HPDE6-E6E7 (cell line): Measurements from ENCODE around the gene TLR3.

Experiments used
- DNase-seq: peaks from one replicate; pipeline ENCODE4 v3.0.0; 2011; ENCODE audit warnings: missing footprints; ENCODE audit errors: extremely low spot score

Gene TLR3

GRCh38 chr4:186104890-186105646, 36.1 kb downstream of the TLR3 start:
- DNase-seq: no peak

DNA sequence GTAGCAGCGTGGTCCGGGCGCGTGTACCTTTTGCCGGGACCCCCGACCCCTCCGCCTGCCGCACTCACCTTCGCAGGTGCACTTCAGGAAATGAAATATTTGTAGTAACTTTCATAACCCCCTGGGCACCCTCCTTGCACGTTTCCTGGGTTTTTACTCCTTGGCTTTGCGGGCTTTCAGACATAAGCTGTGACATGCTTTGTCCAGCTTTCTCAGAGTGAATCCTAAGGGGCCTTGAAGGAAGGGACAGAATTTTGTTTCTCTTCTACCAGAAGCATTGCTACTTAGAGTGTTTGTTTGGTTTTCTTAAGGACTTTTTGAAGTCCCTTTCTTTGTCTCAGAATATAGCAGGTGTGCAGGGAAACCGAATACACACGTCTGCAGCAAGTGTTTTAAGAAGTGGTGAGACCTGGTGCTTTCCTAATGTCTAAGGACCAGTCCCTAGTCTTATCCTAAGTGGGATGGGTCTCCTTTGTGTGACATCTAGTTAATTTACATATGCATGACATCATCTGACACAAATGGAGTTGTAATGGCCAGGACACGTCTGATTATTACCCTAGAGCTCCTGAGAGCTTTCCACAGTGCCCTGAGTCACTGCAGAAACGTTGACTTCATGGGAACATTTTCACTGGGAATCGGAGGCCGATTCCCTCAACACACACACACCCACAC, 36.8 kb downstream of the TLR3 start:
- no peak for DNase-seq

GRCh38 chr4:186107947-186108346, 39.0 kb downstream of the TLR3 start:
- DNase-seq: no peak

- no peak for DNase-seq
Measured at GRCh38 chr4:186108391-186108790, 39.4 kb downstream of the TLR3 start.

DNA sequence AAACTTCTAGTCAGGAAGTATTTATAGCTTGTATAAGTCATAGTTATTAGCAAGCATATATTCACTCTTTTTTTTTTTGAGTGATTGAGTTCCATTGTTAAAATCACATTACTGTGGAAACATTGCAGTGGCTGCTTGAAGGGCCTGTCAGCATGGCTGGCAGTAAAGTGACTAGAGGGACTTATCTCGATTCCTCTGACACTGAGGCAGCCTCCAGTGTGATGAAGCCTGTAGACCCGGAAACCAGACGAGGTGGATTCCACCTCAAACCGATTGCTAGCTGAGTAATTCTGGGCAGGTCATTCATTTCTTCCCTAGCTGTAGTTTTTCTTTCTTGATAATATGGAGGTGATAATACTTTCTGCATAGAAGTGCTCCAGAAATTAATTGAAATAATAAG, 40.3 kb downstream of the TLR3 start:
- DNase-seq: no peak

- no peak for DNase-seq
Measured at GRCh38 chr4:186116697-186117096, 47.7 kb downstream of the TLR3 start.

DNA sequence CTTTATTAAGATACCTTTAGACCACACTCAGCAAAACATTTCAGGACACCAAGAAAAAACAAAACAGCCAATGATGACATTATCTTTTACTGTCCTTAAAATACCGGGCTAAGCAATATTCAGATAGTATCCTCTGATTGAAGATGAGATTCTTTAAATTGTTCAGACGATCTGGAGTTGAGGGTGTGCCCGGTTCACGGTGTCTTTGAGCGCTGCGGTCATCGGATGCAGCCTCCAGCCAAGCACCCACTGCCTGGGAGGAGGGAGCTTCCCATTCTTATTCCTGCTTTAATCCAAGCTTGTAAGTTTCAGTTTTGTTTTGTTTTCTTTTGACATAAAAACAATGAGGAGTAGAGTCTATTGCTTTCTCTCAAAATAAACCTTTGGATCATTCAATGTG, 49.6 kb downstream of the TLR3 start:
- DNase-seq: no peak

GRCh38 chr4:186121057-186121456, 52.1 kb downstream of the TLR3 start:
- no peak for DNase-seq

- no peak for DNase-seq
Measured at GRCh38 chr4:186128842-186129241, 59.9 kb downstream of the TLR3 start.

DNA sequence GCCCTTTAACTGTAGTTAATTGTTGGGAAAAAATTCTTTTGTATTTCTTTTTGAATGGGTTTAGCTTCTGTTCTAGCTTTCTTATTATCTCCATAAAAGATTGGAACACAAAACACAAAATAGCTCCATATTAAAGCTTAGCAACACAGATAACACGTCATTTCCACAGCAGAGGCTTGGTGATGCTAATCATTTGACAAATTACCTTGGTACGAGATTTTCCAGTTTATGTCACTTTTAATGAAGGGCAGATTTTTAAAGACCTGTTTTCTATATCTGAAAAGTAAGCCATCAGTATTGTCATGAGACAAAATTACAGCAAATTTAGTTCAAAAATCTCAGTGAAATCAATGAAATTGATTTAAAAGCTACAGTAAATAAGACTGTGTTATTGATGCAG, 63.0 kb downstream of the TLR3 start:
- no peak for DNase-seq

DNA sequence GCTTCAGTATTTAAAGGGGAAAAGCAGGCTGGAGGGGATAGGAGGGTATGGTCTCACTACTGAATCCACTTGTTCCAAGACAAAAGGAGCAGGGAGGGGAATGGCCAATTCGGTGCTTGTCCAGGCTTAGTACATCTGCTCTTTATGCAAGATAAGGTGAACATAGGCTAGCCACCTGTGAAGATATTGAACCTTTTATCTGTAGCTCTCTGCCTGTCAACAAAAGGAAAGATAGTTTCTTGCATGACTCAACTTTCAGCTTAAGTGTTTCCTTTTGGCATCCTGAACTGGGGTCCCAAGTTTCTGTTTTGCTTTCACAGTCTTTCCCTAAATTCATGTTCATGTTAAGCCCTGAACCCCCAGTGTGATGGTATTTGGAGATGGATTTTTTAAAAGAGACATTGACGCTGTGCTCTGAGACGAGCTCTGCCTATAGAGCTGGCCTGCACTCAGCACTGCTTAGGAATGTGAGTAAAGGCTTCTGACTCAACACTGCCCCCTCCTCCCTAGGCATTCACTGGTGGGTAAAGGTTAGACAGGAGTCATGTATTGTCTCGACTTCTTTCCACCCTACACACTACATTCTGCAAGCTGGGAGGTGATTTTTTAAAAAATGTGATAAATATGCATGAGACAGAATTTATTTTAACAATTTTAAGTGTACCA, 63.8 kb downstream of the TLR3 start:
- DNase-seq: peak; percentile 38

- no peak for DNase-seq
Measured at GRCh38 chr4:186134257-186134656, 65.3 kb downstream of the TLR3 start.

GRCh38 chr4:186134861-186135260, 65.9 kb downstream of the TLR3 start:
- no peak for DNase-seq

DNA sequence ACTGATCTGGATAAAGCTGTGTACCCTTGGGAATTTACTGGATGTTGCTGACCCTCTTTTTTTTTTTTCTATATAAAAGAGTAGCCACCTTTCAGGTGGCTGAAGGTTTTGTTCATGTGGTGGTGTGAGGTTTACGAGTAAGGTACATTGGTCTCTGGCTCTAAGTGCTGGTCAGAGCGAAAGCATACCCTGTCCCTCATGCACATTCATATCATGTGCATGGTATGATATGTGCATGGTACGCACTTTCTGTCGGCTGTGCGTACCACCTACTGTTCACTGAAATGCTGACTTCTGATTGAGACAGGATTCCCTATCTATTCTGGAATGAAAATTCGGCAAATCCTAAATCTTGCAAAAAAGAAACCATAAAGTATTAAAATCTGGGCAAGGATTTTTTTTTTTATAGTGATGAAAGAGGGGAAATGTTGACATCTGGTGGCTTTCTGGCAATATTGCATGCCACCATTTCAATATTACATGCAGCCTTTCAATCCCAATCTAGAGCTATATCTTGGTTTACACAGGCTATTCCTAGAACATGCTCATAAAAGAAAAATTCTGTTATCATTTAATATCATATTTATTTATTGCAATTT, 68.3 kb downstream of the TLR3 start:
- DNase-seq: no peak
